Cardiac muscle cell (in vitro differentiated cells and primary cell): ENCODE data around the gene ANTXR2. TPM values are rescaled to one million over a fixed set of nuclear protein-coding genes. Genes with fewer than 3 reads are reported as not detected.
A peak's percentile ranks its signal among the peaks of the same experiment; 100 is the strongest.

ENCODE experiments used
- DNase-seq, 2 donors: peaks; one replicate each; pipeline versions ENCODE4 v3.0.0 to v3.0.0-alpha.2; 2010 to 2017; ENCODE audit warnings: low read depth in 1 of 2, low spot score in 1 of 2
- H3K27ac ChIP-seq: fragments of 200-600 bp; sonication (generic); 2 replicates; pipeline ENCODE4 v1.5.1; 2016
- H3K27me3 ChIP-seq: fragments of 200-600 bp; sonication (generic); 2 replicates; pipeline ENCODE4 v1.6.0; 2016; ENCODE audit warnings: control low read depth
- H3K36me3 ChIP-seq: fragments of 200-600 bp; sonication (generic); 2 replicates; pipeline ENCODE4 v1.5.1; 2016; ENCODE audit warnings: control low read depth
- H3K4me1 ChIP-seq: fragments of 200-600 bp; sonication (generic); 2 replicates; pipeline ENCODE4 v1.8.1; 2017; ENCODE audit warnings: low read depth, mild to moderate bottlenecking, mixed run types
- H3K4me3 ChIP-seq: fragments of 200-600 bp; sonication (generic); 2 replicates; pipeline ENCODE4 v1.5.1; 2016; ENCODE audit warnings: mild to moderate bottlenecking
- H3K9me3 ChIP-seq: fragments of 200-600 bp; sonication (generic); 2 replicates; pipeline ENCODE4 v1.5.1; 2017; ENCODE audit warnings: low read depth, mild to moderate bottlenecking, control low read depth
- CTCF ChIP-seq: IDR thresholded peaks from 2 replicates; pipeline ENCODE4 v1.5.1; 2012; ENCODE audit warnings: low read depth, mild to moderate bottlenecking, low read length
- polyA plus RNA-seq: library from polyadenylated mRNA; unstranded; fragments of >200 nt; fragmentation: Nextera tagmentation; extraction: Ambion mirVana; gene quantifications from 2 replicates; pipeline ENCODE4 v1.2.1, GENCODE V29; 2016
- total RNA-seq: library from RNA; depleted of rRNA; stranded (reverse); fragments of >200 nt; gene quantifications from 2 replicates; pipeline ENCODE4 v1.2.3, GENCODE V29; 2016

Gene ANTXR2
- total and polyA plus RNA-seq, 2 experiments from 2014 or later = 70.6 to 79.6 TPM

GRCh38 chr4:80113615-80114014 is 40.6 kb upstream of the ANTXR2 start:
- no peak for DNase-seq
- Histone ChIP-seq H3K36me3 (no peaks in the 10 kb centered on the region), H3K27me3 (no peaks in the 10 kb centered on the region), H3K9me3 (no peaks in the 10 kb centered on the region), H3K4me1 (no peaks in the 10 kb centered on the region), H3K27ac (no peak overlapping the region), H3K4me3 (no peak overlapping the region)
- TF ChIP-seq CTCF = no peak

GRCh38 chr4:80112236-80112635 is 39.2 kb upstream of the ANTXR2 start:
- Histone ChIP-seq H3K9me3 (peaks cover 3% of the 10 kb centered on the region), H3K4me3 (no peak overlapping the region), H3K36me3 (no peaks in the 10 kb centered on the region), H3K27me3 (no peaks in the 10 kb centered on the region), H3K27ac (no peak overlapping the region), H3K4me1 (no peaks in the 10 kb centered on the region)
- DNase-seq = peak in 1 of 2 donors; percentile 65
- no peak for TF ChIP-seq CTCF

- no peaks in the 10 kb centered on the region for H3K36me3 ChIP-seq
Observed at GRCh38 chr4:80111276-80111675, 38.2 kb upstream of the ANTXR2 start.

GRCh38 chr4:80107374-80107773 is 34.3 kb upstream of the ANTXR2 start:
- no peaks in the 10 kb centered on the region for H3K27me3 ChIP-seq
- no peak overlapping the region for H3K27ac ChIP-seq
- TF ChIP-seq CTCF = no peak
- H3K36me3 ChIP-seq = no peaks in the 10 kb centered on the region
- H3K9me3 ChIP-seq = peaks cover 3% of the 10 kb centered on the region
- H3K4me3 ChIP-seq = no peak overlapping the region
- H3K4me1 ChIP-seq = no peaks in the 10 kb centered on the region
- DNase-seq = no peak

More at GRCh38 chr4:80111276-80111675, 38.2 kb upstream of the ANTXR2 start:
- no peak overlapping the region for H3K27ac ChIP-seq
- H3K27me3 ChIP-seq = no peaks in the 10 kb centered on the region
- no peak for DNase-seq
- H3K9me3 ChIP-seq = peaks cover 3% of the 10 kb centered on the region
- no peaks in the 10 kb centered on the region for H3K4me1 ChIP-seq
- no peak overlapping the region for H3K4me3 ChIP-seq
- TF ChIP-seq CTCF = no peak

- Histone ChIP-seq H3K4me1 (no peaks in the 10 kb centered on the region), H3K9me3 (peaks cover 3% of the 10 kb centered on the region)
Observed at GRCh38 chr4:80104927-80105326, 31.9 kb upstream of the ANTXR2 start.

More at GRCh38 chr4:80104927-80105326, 31.9 kb upstream of the ANTXR2 start:
- no peak for TF ChIP-seq CTCF
- no peaks in the 10 kb centered on the region for H3K36me3 ChIP-seq
- H3K27ac ChIP-seq = no peak overlapping the region
- DNase-seq = no peak
- H3K27me3 ChIP-seq = no peaks in the 10 kb centered on the region
- H3K4me3 ChIP-seq = no peak overlapping the region
